HG03442 (cell line): ENCODE results near the gene DMXL1.

Experiments
- ATAC-seq: cut with Tn5 transposase; IDR thresholded peaks from one replicate; pipeline ENCODE4 v1.9.1; 2021; ENCODE audit warnings: mild to moderate bottlenecking, moderate library complexity; ENCODE audit not compliant: unreplicated experiment

DMXL1 gene

GRCh38 chr5:119070828-119071560, at the start of gene DMXL1:
Gene DMXL1 (plus strand): TSS chr5:119071087. CDS start chr5:119071570, 483 bp downstream.
- ATAC-seq = peak; percentile 76

GRCh38 chr5:119021149-119021732, 49.6 kb upstream of the DMXL1 start:
- no peak for ATAC-seq

- ATAC-seq = peak; percentile 85
Observed at GRCh38 chr5:119022017-119022745, 48.7 kb upstream of the DMXL1 start.

- no peak for ATAC-seq
Observed at GRCh38 chr5:119022773-119023172, 48.1 kb upstream of the DMXL1 start.

GRCh38 chr5:119028575-119028974, 42.3 kb upstream of the DMXL1 start:
- no peak for ATAC-seq

- ATAC-seq = peak; percentile 79
Observed at GRCh38 chr5:119031011-119031886, 39.6 kb upstream of the DMXL1 start.

- ATAC-seq = peak; percentile 65
Observed at GRCh38 chr5:119031905-119032304, 39.0 kb upstream of the DMXL1 start.

GRCh38 chr5:119032656-119033055, 38.2 kb upstream of the DMXL1 start:
- ATAC-seq = no peak

GRCh38 chr5:119033135-119033534, 37.8 kb upstream of the DMXL1 start:
- ATAC-seq = no peak

- ATAC-seq = no peak
Observed at GRCh38 chr5:119036101-119036762, 34.7 kb upstream of the DMXL1 start.

- ATAC-seq = no peak
Observed at GRCh38 chr5:119037496-119038215, 33.2 kb upstream of the DMXL1 start.

GRCh38 chr5:119048246-119048645, 22.6 kb upstream of the DMXL1 start:
- no peak for ATAC-seq

GRCh38 chr5:119049824-119050449, 20.9 kb upstream of the DMXL1 start:
- no peak for ATAC-seq

- ATAC-seq = no peak
Observed at GRCh38 chr5:119054101-119054500, 16.8 kb upstream of the DMXL1 start.

- ATAC-seq = no peak
Observed at GRCh38 chr5:119055294-119055693, 15.6 kb upstream of the DMXL1 start.

- ATAC-seq = no peak
Observed at GRCh38 chr5:119058979-119059529, 11.8 kb upstream of the DMXL1 start.

GRCh38 chr5:119059740-119060255, 11.1 kb upstream of the DMXL1 start:
- no peak for ATAC-seq

- ATAC-seq = peak; percentile 84
Observed at GRCh38 chr5:119063579-119064379, 7.1 kb upstream of the DMXL1 start.
